HG02763 (cell line): ENCODE measurements around the gene AMIGO1.
"Not testable (repeated sequence)": the region's sequence is repeated elsewhere in the genome, so short reads cannot be mapped to it uniquely, and the experiment has no call there.

Experiments
- ATAC-seq: cut with Tn5 transposase; IDR thresholded peaks from one replicate; pipeline ENCODE4 v1.9.1; 2021; ENCODE audit warnings: mild to moderate bottlenecking, moderate library complexity; ENCODE audit not compliant: unreplicated experiment

Gene AMIGO1

DNA sequence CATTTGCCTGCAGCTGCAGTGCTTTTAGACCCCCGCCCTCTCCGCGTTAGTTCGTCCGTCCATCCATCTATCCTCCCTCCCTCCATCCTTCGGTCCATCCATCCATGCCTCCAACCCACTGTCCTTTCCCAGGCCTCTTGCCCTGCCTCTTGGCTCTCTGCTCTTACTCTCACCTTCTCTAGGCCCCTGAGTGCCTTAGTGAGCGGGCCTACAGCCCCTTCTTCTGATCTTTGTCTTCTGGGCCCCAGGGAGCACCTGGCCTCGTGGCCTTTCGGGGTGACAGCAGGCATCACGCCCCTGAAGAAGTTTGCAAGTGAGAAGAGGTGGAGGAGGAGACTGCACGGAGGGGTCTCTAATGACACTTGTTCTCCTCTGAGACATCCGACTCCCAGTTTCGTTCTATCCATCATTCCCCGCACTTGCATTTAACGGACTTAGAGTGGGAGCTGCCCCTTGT, 25.0 kb downstream of the AMIGO1 start:
- ATAC-seq: no peak

DNA sequence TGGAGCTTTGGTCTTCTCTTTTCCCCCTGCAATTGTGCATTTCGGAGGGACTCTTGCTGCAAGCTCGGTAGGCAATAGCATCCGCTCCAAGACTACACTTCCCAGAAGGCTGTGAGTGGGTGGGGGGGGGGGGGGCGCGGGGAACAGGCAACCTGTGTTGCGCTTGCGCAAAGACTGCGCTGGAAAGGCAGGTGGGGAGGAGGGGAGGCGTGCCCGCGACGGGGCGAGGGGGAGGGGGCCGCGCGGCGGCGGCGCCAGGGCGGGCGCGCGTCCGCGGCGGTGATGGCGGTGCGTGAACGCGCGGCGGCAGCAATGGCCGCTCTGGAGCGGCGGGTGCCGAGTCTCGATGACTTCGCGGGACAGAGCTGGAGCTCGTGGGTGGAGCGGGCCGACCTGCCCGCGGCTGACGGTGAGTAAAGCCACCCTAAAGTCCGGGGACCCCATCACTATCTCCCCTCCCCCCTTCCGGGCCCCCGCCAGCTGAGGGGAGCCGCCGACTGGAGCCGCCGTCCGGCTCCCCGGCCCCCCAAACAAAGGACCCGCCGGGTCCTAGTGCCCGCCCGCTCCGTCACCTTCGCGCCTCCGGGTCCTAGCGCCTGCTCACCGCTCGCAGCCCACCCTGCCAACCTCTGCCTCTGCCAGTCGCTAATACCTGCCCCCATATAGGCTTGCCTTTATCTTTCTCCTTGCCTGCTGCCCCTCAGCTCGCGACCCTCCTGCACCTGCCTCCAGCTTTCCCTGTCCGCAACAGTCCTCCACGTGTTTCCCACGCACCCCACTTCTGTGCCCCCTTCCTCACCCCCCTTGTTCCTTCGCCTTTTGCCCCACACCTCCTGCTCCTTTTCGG, 25.6 kb downstream of the AMIGO1 start, which contains the start of gene ATXN7L2:
ATXN7L2 (plus strand) TSS at position 234 of the 847 bp plus-strand sequence; CDS start at position 283, 49 bp downstream.
- ATAC-seq: peak; percentile 81

DNA sequence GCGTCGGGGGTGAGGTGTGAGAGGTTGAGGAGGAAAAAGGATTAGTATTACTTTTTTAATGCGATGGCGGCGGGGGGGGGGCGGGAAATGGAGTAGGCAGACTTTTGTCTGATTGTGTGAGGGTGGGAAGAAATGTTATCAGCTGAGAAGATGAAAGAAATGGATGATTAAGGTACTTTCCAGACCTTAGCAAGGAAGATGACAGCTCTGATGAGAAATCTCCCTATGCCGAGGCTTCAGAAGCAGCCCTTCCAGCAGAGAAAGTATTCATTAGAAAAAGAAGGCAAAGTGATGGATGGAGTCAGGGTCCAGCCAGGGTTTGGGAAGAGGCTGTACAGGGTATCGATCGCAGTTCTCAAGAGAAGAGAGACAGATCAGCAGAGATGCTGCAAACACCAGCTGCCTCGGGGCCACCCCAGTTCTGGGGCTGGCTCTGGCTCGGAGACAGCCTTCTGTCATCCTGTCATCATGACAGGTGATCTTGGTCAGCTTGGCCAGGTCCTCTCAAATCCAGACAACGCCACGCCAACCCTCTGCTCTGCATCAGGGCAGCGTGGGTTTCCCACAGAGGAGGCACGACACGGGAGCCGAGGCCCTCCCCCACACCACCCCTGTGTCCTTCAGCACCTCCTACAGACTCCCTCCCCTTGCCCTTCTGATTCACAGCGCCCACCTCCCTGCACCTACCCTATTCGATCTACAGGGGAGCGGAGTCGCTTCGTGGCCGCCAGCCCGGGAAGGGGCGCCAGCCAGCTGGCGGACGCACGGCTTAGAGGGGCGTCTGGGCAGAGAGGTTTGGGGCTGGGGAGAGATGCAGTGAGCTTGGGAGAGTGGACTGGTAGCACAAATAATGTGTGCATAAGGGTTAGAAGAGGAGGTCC, 26.5 kb downstream of the AMIGO1 start:
- peak; percentile 16 for ATAC-seq

DNA sequence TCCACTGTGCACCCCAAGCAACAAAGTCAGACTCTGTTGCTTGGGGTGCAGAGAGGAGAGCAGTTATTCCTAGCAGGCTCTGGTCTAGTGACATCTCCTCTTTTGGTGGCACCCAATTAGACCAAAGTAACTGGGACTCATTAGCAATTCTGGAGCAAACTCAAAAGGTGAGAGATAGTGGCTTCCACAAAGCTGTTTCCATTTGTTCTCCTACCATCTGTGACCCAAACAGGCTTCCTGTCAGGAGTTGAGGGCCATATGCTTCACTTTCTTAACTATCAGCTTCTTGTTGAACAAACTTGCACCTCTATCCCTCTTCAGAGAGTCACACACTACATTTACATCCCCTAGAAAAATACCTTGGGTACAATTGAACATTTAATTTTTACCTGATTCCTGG, 27.3 kb downstream of the AMIGO1 start:
- no peak for ATAC-seq

DNA sequence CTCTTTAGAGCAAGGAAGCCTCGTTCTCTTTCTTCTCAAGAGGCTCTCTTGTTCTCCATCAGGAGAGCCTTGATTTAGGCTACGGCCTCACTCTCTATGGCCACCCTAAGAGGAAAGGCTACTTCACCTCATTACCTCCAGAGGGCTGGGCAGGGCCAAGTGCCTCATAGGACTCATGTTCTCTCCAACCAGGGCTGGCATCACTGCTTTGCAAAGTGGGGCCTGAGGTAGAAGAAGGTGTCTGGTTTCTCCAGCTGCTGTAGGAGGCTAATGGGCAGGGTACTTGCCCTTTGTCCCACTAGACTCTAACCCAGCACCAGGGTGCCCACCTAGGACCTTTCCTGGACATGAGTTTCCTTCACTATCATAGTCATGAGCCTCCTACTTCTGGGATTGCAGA, 27.9 kb downstream of the AMIGO1 start:
- no peak for ATAC-seq

DNA sequence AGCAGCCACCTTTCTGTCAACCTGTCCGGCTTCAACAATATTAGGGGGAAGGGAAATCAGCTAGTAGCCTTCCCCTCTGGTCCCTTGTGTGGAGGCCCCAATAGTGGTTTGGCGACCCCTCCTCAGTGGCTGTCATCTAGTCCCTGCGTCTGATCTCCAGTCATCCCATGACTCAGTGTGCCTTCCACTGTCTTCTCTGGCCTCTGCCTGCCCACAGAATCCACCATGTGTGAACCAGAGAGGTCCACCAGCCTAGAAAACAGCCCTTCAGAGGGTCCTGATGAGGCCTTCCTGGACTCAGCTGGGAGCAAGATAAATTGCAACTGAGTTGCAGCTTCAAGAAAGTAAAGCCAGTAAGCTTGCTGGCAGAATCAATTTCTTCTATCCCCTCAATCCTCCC, 29.6 kb downstream of the AMIGO1 start:
- ATAC-seq: no peak

DNA sequence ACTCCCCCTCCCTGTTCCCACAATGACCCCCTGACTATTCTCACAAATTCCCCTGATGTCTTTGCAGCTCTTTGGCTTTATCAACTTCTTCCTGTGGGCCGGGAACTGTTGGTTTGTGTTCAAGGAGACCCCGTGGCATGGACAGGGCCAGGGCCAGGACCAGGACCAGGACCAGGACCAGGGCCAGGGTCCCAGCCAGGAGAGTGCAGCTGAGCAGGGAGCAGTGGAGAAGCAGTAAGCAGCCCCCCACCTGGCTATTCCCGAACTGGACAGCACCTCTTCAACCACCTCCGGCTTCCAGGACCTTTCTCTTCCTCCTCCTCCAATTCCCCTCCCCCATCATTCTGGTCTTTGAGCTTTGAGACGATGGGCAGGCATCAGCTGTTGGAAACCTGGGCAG, 30.2 kb downstream of the AMIGO1 start:
- ATAC-seq: no peak

DNA sequence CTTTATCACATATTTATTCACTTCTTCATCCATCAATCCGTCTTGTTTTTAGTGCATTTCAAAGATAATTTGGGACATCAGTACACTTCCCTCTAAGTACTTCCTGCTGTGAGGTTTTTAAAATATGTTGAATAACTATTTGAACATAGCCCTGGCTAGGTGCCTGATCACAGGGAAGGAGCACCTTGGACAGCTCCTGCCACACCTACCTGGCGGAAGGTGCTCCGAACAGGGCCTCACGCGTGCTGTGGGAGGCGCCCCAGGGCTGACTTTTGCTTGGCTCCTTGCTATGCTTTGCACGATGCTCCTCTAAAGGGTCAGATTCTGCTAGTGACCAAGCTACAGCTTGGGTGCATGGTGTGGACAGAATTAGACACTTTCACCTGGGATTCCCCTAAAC, 30.7 kb downstream of the AMIGO1 start:
- no peak for ATAC-seq

DNA sequence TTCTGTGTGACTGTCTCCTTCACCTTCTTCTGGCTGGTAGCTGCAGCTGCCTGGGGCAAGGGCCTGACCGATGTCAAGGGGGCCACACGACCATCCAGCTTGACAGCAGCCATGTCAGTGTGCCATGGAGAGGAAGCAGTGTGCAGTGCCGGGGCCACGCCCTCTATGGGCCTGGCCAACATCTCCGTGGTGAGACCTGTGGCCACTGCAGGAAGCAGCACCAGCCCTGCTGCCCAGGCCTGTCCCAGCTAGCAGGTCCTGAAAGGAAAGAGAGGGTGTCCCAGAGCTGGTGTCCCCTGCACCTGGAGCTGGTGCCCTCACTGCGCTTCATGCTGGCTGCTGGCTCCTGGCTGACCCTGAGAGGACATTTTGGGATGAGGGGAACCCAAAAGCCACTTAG, 31.7 kb downstream of the AMIGO1 start:
- ATAC-seq: no peak

DNA sequence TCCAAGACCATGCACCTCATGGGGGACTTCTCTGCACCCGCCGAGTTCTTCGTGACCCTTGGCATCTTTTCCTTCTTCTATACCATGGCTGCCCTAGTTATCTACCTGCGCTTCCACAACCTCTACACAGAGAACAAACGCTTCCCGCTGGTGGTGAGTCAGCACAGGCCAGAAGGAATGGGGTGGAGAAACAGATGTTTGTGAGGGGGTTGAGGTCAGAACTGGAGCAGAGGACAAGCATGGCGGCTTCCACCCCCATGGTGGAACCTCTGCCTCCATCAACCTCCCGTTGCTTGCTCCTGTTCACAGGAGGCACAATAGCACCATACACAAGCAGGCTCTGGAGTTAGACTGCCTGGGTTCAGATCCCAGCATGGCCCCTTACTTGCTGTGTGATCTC, 32.7 kb downstream of the AMIGO1 start:
- ATAC-seq: no peak

DNA sequence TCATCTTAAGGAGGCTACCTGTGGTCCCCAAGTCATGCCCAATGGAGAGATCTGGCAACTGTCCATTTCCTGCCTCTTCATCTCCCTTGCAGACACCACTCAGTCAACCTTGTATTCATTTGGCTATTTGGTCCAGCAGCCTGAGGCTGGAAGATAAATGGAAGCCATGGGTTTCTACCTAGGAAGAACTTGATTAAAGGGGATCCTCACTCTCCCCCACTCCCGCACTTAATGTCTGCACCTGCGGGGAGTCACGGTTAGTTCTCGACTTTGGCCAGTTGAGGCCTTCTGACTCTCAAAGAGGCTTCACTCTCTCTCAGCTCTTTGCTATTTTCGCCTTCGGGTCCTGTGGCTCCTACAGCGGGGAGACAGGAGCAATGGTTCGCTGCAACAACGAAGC, 34.3 kb downstream of the AMIGO1 start:
- ATAC-seq: no peak

DNA sequence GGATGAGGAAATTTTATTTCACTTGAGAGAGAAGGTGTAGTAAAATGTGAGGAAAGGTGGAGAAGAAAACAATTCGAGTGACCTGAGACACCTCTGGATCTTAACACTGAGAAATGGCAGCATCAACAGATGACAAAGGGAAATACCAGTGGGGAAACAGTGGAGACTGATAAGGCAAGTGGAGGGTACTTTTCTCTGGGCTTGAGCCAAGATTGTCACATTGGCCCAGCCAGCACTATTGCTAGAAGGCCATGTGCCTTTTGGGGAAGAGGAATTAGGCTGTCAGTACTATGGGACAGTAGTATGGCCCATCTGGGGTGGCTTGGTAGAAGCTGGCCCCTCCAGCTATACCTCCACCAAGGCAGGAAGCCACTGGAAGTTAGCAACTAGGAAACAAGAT, 34.8 kb downstream of the AMIGO1 start:
- ATAC-seq: no peak

DNA sequence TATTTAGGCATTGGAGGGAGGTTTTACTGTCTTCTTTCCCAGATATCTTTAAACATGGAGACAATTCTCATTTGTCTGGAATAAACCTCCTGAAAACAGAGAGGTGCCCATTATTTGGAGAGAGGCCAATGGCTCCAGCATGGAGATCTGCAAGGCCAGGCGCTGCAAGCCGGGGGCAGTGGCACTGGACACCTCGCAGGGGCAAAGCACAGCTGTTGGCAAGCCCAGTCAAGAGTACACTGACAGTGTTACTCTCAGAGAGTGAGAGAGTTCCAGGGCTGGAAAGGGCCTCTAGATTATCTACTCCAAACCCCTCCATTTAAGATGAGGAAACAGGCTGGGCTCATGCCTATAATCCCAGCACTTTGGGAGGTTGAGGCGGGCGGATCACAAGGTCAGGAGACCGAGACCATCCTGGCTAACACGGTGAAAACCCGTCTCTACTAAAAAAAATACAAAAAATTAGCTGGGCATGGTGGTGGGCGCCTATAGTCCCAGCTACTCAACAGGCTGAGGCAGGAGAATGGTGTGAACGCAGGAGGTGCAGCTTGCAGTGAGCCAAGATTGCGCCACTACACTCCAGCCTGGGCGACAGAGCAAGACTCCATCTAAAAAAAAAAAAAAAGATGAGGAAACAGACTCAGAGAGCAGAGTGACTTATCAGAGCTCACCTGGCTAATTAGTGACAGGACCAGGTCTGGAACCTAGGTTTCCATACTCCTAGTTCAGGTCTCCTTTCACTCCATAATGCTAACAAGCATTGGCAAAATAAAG, 36.1 kb downstream of the AMIGO1 start:
- ATAC-seq: not testable (repeated sequence)

DNA sequence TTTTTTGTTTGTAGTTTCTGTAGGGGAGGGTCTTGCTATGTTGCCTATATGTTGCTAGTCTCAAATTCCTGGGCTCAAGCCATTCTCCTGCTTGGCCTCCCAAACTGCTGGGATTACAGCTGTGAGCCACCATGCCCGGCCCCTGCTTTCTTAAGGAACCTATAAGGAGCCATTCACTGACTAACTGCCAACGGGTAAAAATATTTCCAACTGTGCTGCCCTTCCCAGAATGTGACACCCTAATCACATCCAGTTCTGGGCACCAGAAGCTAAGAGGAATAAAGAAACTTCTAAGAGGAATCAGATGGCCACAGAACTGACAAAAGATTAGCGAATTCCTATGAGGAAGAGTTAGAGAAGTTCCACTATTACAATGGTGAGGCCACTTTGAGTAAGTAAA, 36.7 kb downstream of the AMIGO1 start:
- no peak for ATAC-seq

DNA sequence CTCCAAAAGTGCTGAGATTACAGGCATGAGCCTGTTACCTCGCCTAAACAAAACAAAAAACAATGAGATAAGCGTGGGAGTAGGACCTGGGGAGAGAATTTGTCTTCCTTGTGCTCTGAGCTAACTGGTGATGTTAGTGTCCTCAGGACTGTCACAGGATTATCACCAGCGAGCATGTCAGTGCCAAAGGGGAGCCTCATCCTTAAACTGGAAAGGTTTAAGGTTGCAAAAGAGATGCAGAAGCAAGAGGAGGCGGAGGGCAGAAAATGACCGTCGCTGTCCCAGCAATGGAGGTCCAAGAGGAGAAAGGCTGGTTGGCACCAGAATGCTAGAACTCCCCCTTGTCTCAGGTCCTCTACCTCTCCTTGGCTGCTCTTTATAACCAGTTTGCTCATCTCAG, 39.3 kb downstream of the AMIGO1 start:
- no peak for ATAC-seq

DNA sequence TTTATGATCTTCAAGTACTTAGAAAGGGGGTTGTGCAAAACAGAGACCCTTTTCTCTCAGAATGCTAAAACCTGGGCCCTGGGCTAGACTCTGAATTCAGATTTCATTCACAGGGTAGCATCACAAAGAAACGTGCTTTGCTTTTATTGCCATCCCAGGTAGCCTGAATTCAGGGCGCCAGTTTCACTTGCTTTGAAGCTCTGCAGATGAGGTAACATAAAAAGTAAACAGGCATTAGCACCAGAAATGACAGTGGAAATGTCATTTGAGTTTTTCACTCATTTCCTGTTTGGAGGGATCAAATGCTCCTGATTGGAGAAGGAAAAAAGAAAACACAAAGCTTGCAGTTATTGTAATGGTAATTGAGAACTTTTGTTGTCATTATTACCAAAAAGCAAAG, 40.6 kb downstream of the AMIGO1 start:
- no peak for ATAC-seq

DNA sequence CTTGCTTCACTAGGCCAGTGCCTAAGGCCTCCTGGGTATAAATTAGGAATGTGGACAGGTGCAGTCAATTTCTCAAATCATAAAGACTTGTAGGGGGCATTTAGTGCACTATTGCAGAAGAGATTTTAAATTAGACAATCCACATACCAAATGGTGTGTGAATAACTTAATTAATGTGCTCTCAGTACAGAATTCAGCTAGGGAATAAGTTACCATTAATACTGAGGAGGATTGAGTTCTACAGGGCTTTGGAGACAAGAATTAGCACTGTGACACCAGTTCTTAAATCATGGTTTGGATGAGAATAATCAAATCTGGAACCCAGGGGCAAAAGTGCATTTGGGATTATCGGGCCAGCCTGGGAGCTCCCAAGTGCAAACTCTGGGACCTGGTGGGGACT, 41.5 kb downstream of the AMIGO1 start:
- no peak for ATAC-seq

DNA sequence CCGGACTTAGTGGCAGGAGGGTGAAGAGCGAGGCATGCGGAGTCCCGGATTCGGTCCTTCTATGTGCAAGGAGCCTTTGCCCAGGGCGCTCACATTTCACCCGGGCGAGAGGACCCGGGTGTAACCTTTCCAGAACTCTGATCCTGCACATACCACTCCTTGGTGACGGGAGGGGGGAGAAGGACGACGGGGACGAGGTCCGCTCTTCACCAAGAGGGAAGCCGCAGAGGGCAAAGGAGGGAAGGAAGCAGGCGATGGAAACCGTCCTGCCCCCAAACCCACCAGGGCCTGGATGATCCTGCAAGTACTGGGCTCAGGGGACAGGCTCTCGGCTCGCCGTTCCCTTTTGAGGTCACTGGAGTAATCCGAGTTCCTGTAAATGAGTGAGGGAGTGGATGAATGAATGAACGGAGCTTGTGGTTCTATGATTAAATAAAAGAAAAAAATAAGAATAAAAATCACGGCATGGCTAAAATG, 42.2 kb downstream of the AMIGO1 start:
- no peak for ATAC-seq

DNA sequence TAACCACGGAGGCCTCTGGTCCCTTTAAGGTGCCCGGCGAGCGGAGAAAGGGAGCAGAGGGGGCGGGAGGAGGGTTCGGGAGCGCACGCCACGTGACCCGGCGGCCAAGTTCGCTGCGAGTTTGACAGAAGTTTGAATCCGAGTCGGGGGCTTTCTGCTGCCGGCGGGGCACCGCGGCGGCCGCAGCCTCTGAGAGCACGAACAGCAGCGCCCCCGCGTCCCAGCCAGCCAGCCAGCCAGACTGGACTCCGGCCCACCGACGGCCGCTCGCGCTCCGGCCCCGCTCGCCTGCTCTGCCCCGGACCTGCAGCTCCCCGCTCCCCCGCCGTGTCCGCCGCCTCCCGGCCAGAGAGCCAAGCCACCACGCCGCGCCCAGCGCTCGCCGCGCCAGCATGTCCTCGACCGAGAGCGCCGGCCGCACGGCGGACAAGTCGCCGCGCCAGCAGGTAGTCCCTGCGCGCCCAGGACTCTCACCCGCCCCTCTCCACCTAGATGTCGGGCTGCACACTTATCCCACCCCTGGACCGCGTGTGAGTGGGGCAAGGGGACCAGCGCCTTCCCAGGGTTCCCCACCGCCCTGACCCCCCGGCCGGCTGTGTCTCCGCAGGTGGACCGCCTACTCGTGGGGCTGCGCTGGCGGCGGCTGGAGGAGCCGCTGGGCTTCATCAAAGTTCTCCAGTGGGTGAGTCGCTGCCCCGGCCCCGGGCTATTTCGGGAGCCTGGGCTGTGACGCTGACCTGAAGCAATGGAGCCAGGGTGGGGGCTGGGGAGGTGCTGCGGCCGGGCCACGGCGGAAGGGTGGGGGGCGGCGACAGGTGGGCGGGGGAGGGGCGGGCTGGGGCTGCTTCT, 42.9 kb downstream of the AMIGO1 start, which contains the start of gene SYPL2:
SYPL2 (plus strand) TSS at position 95 of the 849 bp plus-strand sequence; CDS start at position 393, 298 bp downstream.
- ATAC-seq: no peak

DNA sequence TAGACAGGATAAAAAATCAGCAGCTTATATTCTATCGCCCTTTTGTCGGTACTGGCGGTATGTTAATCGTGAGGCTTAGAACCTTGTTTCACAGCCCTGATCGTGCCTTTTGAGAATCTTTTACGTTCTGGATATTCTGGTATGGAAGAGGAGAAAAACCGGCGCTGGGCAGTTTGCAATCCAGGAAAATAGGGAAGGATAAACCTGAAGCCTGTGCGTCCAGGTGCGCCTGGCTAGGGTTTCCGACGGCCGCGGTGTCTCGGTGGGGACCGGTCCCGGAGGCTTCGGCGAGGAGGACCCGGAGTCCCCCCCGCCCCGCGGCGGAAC, 43.4 kb downstream of the AMIGO1 start:
- no peak for ATAC-seq
